Vagina (tissue), 2 donors: ENCODE measurements around the gene NUP93.

Source experiments
- POLR2A ChIP-seq, 2 donors: fragments of 450-650 bp; IDR thresholded peaks; one replicate each; pipeline ENCODE4 v1.6.1; 2017; ENCODE audit warnings: antibody characterized with exemption in 2 of 2, mild to moderate bottlenecking in 2 of 2, moderate library complexity in 2 of 2
- POLR2AphosphoS5 ChIP-seq, 2 donors: sonication (generic); formaldehyde crosslinking; IDR thresholded peaks; one replicate each; pipeline ENCODE4 v1.9.0; 2017; ENCODE audit warnings: antibody characterized with exemption in 2 of 2, mild to moderate bottlenecking in 2 of 2, low read depth in 1 of 2; ENCODE audit not compliant: insufficient read depth in 1 of 2
- TF ChIP-seq, protein P1 (sequence below), 3 experiments: fragments of 450-650 bp in 2 of 3; fragments of 200-600 bp in 1 of 3; sonication (generic) in 1 of 3; IDR thresholded peaks; one replicate each; pipeline ENCODE4 v1.5.1; 2017 to 2019; ENCODE audit warnings: antibody characterized with exemption in 3 of 3, mild to moderate bottlenecking in 2 of 3, moderate library complexity in 2 of 3

- TF ChIP-seq, protein P1, sequence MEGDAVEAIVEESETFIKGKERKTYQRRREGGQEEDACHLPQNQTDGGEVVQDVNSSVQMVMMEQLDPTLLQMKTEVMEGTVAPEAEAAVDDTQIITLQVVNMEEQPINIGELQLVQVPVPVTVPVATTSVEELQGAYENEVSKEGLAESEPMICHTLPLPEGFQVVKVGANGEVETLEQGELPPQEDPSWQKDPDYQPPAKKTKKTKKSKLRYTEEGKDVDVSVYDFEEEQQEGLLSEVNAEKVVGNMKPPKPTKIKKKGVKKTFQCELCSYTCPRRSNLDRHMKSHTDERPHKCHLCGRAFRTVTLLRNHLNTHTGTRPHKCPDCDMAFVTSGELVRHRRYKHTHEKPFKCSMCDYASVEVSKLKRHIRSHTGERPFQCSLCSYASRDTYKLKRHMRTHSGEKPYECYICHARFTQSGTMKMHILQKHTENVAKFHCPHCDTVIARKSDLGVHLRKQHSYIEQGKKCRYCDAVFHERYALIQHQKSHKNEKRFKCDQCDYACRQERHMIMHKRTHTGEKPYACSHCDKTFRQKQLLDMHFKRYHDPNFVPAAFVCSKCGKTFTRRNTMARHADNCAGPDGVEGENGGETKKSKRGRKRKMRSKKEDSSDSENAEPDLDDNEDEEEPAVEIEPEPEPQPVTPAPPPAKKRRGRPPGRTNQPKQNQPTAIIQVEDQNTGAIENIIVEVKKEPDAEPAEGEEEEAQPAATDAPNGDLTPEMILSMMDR (IDR thresholded peaks at IDR 0.05): no peak
- no peak for TF ChIP-seq POLR2A (IDR thresholded peaks at IDR 0.05)
- no peak for TF ChIP-seq POLR2AphosphoS5 (IDR thresholded peaks at IDR 0.05; ENCODE audit: insufficient read depth in 1 of 2, low read depth in 1 of 2)
Observed at GRCh38 chr16:56686758-56687157, 43.2 kb upstream of the NUP93 start.
